Nephron (organoid): ENCODE measurements around the gene PKN3.

Source experiments
- H3K27ac Mint-ChIP-seq, 3 experiments: 2 replicates each; pipeline ENCODE4 v1.8.0; 2020; ENCODE audit warnings: mixed read lengths in 3 of 3, mild to moderate bottlenecking in 2 of 3, moderate library complexity in 1 of 3
- H3K27me3 Mint-ChIP-seq: 2 replicates; pipeline ENCODE4 v1.8.0; 2021; ENCODE audit warnings: low read depth, mild to moderate bottlenecking, moderate library complexity, mixed read lengths
- H3K36me3 Mint-ChIP-seq: 2 replicates; pipeline ENCODE4 v1.8.0; 2020; ENCODE audit warnings: low read depth, mixed read lengths
- H3K4me1 Mint-ChIP-seq: 2 replicates; pipeline ENCODE4 v1.8.0; 2020; ENCODE audit warnings: mixed read lengths
- H3K4me3 Mint-ChIP-seq, 3 experiments: 2 replicates each; pipeline ENCODE4 v1.8.0; 2020; ENCODE audit warnings: mild to moderate bottlenecking in 3 of 3, mixed read lengths in 3 of 3, moderate library complexity in 2 of 3
- H3K9me3 Mint-ChIP-seq: 2 replicates; pipeline ENCODE4 v1.8.0; 2020; ENCODE audit warnings: mixed read lengths
- CTCF ChIP-seq, 3 experiments: fragments of 200-600 bp; sonication (generic); IDR thresholded peaks; one replicate each; pipeline ENCODE4 v1.5.0; 2021; ENCODE audit warnings: antibody characterized with exemption in 3 of 3; ENCODE audit not compliant: unreplicated experiment in 3 of 3

The PKN3 gene

GRCh38 chr9:128757602-128758001 lies 55.3 kb downstream of the PKN3 start:
- no peaks in the 10 kb centered on the region for H3K4me1 Mint-ChIP-seq
- H3K9me3 Mint-ChIP-seq, result no peaks in the 10 kb centered on the region
- TF ChIP-seq CTCF (IDR thresholded peaks at IDR 0.05; ENCODE audit: unreplicated experiment in 3 of 3), result no peak
- H3K4me3 Mint-ChIP-seq, result no peak overlapping the region
- no peaks in the 10 kb centered on the region for H3K27me3 Mint-ChIP-seq
- H3K36me3 Mint-ChIP-seq, result peaks cover 9% of the 10 kb centered on the region
- H3K27ac Mint-ChIP-seq, result no peak overlapping the region

DNA sequence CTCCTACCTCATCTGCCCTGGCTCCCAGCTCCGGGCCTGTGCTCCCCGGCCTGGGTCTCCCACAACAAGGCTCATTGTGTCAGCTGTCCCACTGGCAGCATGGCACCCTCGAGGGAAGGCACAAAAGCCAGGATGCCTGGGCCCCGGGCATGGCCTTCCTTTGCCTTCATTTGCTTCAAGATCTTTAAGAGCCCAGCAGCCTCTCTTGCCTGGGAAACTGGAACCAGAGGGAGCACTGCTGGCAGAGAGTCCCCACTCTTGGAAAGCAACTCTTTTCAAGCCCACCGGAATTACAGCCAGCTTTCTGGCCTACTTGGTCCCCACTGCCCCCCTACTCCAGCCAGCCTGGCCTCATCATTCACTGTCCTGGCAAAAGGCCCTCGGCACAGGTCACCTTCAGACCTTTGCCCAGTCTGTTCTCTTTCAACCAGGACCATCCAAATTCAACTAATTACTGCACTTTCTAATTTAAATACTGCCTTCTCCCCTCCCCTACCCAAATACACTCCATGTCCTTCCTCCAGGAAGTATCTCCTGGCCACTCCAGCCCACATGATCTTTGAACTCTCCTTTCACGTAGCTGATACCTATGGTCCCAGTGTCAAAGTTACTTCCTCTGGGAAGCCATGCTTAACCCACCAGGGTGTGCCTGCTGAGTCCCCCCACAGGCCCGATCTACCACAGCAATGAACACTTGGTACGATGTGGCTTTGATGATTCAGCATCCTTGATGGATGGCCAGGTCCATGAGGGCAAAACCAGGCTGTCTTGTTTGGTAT lies 60.6 kb downstream of the PKN3 start:
- Mint-ChIP-seq H3K27me3 (no peaks in the 10 kb centered on the region), H3K27ac (no peak overlapping the region), H3K4me3 (no peak overlapping the region)

GRCh38 chr9:128764361-128764760 lies 62.1 kb downstream of the PKN3 start:
- no peak overlapping the region for H3K4me3 Mint-ChIP-seq
- no peaks in the 10 kb centered on the region for H3K27me3 Mint-ChIP-seq
- peak overlapping the region; percentile 9 to 91 (median 68) for H3K27ac Mint-ChIP-seq
- no peak for TF ChIP-seq CTCF (IDR thresholded peaks at IDR 0.05; ENCODE audit: unreplicated experiment in 3 of 3)
- no peaks in the 10 kb centered on the region for H3K9me3 Mint-ChIP-seq
- H3K36me3 Mint-ChIP-seq, result peaks cover 10% of the 10 kb centered on the region
- H3K4me1 Mint-ChIP-seq, result peaks cover 13% of the 10 kb centered on the region

More for the DNA sequence above, 60.6 kb downstream of the PKN3 start:
- Mint-ChIP-seq H3K36me3 (peaks cover 13% of the 10 kb centered on the region), H3K9me3 (no peaks in the 10 kb centered on the region), H3K4me1 (peaks cover 9% of the 10 kb centered on the region)
- TF ChIP-seq CTCF (IDR thresholded peaks at IDR 0.05; ENCODE audit: unreplicated experiment in 3 of 3), result no peak

- peak overlapping the region; percentile 32 to 91 (median 68) for H3K27ac Mint-ChIP-seq
- H3K36me3 Mint-ChIP-seq, result peaks cover 12% of the 10 kb centered on the region
- H3K27me3 Mint-ChIP-seq, result no peaks in the 10 kb centered on the region
- TF ChIP-seq CTCF (IDR thresholded peaks at IDR 0.05; ENCODE audit: unreplicated experiment in 3 of 3), result no peak
- peak overlapping the region in 2 of 3 experiments; percentile 16 to 35 for H3K4me3 Mint-ChIP-seq
- no peaks in the 10 kb centered on the region for H3K9me3 Mint-ChIP-seq
- H3K4me1 Mint-ChIP-seq, result peaks cover 19% of the 10 kb centered on the region
Measured at GRCh38 chr9:128765499-128765898, 63.2 kb downstream of the PKN3 start.

DNA sequence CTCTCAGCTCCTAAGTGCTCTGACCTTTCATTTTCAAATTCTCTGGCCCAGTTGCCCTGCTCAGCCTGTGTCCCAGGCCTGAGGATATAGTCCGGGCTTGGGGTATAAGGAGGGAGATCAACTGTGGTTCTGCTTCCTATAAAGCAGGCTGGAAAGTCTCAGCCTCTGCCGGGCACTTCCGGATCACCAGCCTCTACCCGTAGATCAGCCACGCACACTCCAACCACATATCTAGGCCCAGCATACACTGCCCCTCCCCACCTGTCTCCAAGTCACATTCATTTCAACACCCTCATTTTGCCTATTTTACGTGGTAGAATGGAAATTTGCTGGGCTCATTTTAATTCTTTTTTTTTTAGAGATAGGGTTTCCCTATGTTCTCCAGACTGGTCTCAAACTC lies 66.3 kb downstream of the PKN3 start:
- peaks cover 14% of the 10 kb centered on the region for H3K36me3 Mint-ChIP-seq
- H3K9me3 Mint-ChIP-seq, result no peaks in the 10 kb centered on the region
- no peak for TF ChIP-seq CTCF (IDR thresholded peaks at IDR 0.05; ENCODE audit: unreplicated experiment in 3 of 3)
- H3K27ac Mint-ChIP-seq, result peak overlapping the region in 1 of 3 experiments; percentile 50
- no peaks in the 10 kb centered on the region for H3K27me3 Mint-ChIP-seq
- peak overlapping the region in 2 of 3 experiments; percentile 19 to 79 for H3K4me3 Mint-ChIP-seq
- peaks cover 27% of the 10 kb centered on the region for H3K4me1 Mint-ChIP-seq
